RWPE2 (cell line): ENCODE measurements around the gene RPL41.

Experiments
- ATAC-seq: fragments of 200-7000 bp; cut with Tn5 transposase; 3 replicates; pipeline ENCODE4 v1.9.1; 2021; ENCODE audit warnings: low read depth
- DNase-seq: peaks from one replicate; pipeline ENCODE4 v3.0.0-alpha.2; 2020; ENCODE audit warnings: low spot score
- H3K27ac ChIP-seq: fragments of 450-650 bp; 2 replicates; pipeline ENCODE4 v1.5.1; 2017; ENCODE audit warnings: mild to moderate bottlenecking; ENCODE audit not compliant: poor library complexity, severe bottlenecking
- H3K27me3 ChIP-seq: fragments of 250-450 bp; sonication (Bioruptor Pico); 2 replicates; pipeline ENCODE4 v1.5.1; 2021; ENCODE audit warnings: mild to moderate bottlenecking, moderate library complexity; ENCODE audit not compliant: insufficient read depth, poor library complexity, severe bottlenecking
- H3K36me3 ChIP-seq: fragments of 250-450 bp; sonication (Bioruptor Pico); 2 replicates; pipeline ENCODE4 v1.5.1; 2020; ENCODE audit warnings: low read depth, mild to moderate bottlenecking, moderate library complexity
- H3K4me1 ChIP-seq: fragments of 250-450 bp; sonication (Bioruptor Pico); 2 replicates; pipeline ENCODE4 v1.5.1; 2021; ENCODE audit warnings: mild to moderate bottlenecking, moderate library complexity; ENCODE audit not compliant: insufficient read depth, poor library complexity, severe bottlenecking
- H3K4me3 ChIP-seq: fragments of 250-450 bp; sonication (Bioruptor Pico); 2 replicates; pipeline ENCODE4 v1.5.1; 2021; ENCODE audit warnings: mild to moderate bottlenecking, moderate library complexity; ENCODE audit not compliant: severe bottlenecking
- H3K9me3 ChIP-seq: fragments of 250-450 bp; sonication (Bioruptor Pico); 2 replicates; pipeline ENCODE4 v1.5.1; 2021; ENCODE audit warnings: mild to moderate bottlenecking, moderate library complexity; ENCODE audit not compliant: severe bottlenecking
- TF ChIP-seq, protein P1 (sequence below): fragments of 450-650 bp; IDR thresholded peaks from one replicate; pipeline ENCODE4 v1.5.1; 2017; ENCODE audit warnings: mild to moderate bottlenecking, moderate library complexity; ENCODE audit not compliant: poor library complexity, severe bottlenecking

The RPL41 gene

DNA sequence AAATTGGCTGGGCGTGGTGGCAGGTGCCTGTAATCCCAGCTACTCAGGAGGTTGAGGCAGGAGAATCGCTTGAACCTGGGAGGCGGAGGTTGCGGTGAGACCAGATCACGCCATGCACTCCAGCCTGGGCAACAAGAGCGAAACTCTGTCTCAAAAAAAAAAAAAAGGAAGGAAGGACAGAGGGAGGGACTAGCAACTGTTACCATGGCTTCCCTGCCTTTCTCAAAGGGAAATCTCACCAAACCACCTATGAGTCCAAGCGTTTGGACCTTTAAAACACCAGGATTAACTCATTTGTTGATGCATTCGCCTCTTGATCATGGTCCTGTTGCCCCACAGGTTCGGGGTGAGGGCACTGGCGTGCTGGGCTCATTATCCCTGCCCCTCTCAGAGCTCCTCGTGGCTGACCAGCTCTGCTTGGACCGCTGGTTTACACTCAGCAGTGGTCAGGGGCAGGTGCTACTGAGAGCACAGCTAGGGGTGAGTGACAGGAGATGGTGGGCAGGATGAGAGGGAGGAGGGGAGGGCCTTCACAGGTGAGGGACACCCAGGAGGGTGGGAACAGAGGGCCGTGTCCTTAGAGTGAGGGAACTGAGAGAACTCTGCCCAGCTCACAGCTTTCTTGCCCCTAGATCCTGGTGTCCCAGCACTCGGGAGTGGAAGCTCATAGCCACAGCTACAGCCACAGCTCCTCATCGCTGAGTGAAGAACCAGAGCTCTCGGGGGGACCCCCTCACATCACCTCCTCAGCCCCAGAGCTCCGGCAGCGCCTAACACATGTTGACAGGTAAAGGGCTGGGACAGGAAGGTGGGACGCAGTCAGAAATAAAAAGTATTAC is 25.7 kb downstream of the RPL41 start:
- Histone ChIP-seq H3K9me3 (no peaks in the 10 kb centered on the region), H3K27me3 (no peaks in the 10 kb centered on the region), H3K36me3 (peaks cover 75% of the 10 kb centered on the region), H3K4me1 (no peaks in the 10 kb centered on the region), H3K27ac (no peak overlapping the region), H3K4me3 (no peak overlapping the region)
- DNase-seq (no peak), ATAC-seq (no peak; the same call in 2 of the 3 replicates)
- TF ChIP-seq, protein P1, sequence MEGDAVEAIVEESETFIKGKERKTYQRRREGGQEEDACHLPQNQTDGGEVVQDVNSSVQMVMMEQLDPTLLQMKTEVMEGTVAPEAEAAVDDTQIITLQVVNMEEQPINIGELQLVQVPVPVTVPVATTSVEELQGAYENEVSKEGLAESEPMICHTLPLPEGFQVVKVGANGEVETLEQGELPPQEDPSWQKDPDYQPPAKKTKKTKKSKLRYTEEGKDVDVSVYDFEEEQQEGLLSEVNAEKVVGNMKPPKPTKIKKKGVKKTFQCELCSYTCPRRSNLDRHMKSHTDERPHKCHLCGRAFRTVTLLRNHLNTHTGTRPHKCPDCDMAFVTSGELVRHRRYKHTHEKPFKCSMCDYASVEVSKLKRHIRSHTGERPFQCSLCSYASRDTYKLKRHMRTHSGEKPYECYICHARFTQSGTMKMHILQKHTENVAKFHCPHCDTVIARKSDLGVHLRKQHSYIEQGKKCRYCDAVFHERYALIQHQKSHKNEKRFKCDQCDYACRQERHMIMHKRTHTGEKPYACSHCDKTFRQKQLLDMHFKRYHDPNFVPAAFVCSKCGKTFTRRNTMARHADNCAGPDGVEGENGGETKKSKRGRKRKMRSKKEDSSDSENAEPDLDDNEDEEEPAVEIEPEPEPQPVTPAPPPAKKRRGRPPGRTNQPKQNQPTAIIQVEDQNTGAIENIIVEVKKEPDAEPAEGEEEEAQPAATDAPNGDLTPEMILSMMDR, result no peak

DNA sequence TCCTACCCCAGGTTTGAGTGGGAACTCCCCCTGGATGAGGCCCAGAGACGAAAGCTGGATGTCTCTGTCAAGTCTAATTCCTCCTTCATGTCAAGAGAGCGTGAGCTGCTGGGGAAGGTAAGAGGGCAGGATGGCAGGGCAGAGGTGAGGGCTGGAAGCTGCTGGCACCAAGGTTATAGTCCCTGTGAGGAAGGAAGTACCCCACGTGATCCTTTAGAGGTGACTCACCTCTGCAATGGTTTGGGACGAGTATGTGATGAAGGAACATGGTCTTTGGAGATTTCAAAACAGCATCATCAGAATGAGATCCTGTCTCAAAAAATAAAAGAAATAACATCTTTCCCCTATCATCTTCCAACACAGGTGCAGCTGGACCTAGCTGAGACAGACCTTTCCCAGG is 26.8 kb downstream of the RPL41 start:
- Histone ChIP-seq H3K36me3 (peaks cover 65% of the 10 kb centered on the region), H3K27me3 (no peaks in the 10 kb centered on the region), H3K9me3 (no peaks in the 10 kb centered on the region), H3K4me1 (no peaks in the 10 kb centered on the region), H3K27ac (no peak overlapping the region), H3K4me3 (no peak overlapping the region)
- ATAC-seq, result peak; percentile 48; the same call in 2 of the 3 replicates
- TF ChIP-seq, protein P1, result no peak
- DNase-seq, result no peak

DNA sequence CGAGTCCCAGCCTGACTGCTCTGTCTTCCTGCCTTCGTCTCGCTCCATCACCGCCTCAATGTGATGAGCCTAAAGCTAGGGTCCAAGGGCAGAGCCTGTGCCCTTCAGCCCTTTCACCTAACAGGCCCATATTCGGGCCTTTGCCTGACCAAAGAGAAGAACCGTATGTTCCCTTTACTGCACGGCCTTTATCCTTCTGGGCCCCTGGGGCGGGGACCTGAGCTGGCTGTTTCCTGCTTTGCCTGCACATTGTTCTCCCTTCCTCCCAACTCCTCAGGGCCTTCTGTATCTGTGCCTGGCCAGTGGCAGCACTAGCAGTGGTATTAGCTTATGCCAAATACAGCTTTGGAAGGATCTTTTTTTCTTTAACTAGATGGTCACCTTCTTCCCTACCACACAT is 27.4 kb downstream of the RPL41 start:
- no peaks in the 10 kb centered on the region for H3K9me3 ChIP-seq
- H3K4me3 ChIP-seq, result no peak overlapping the region
- H3K27ac ChIP-seq, result no peak overlapping the region
- DNase-seq (no peak), ATAC-seq (no peak)
- peaks cover 58% of the 10 kb centered on the region for H3K36me3 ChIP-seq
- TF ChIP-seq, protein P1, result no peak
- no peaks in the 10 kb centered on the region for H3K4me1 ChIP-seq
- no peaks in the 10 kb centered on the region for H3K27me3 ChIP-seq

DNA sequence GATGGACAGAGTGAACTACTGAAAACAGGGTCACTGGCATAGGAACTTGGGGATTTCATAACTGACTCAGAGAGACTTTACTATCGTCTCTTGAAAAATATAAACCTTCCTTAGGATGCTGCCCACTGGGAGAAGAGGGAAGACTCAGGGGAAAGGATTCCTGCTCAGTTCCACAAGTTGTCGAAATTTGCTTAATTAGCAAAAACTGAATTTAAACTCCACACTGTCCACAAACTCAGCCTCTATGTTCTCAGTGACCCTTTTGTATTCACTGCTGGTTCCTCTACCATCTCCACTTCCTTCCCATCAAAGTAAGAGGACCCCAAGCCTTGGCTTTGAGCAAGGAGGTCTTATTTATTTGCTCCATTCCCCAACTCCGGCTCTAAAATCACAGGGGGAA is 28.8 kb downstream of the RPL41 start:
- Histone ChIP-seq H3K9me3 (no peaks in the 10 kb centered on the region), H3K4me1 (no peaks in the 10 kb centered on the region), H3K36me3 (peaks cover 45% of the 10 kb centered on the region), H3K27me3 (no peaks in the 10 kb centered on the region), H3K27ac (no peak overlapping the region), H3K4me3 (no peak overlapping the region)
- TF ChIP-seq, protein P1, result no peak
- DNase-seq (no peak), ATAC-seq (no peak)
